H1 (cell line): ENCODE results near the gene NOXRED1. TPM values are rescaled to one million over a fixed set of nuclear protein-coding genes. Genes with fewer than 3 reads are reported as not detected.

Source experiments
- CTCF ChIA-PET: fragments of 300-600 bp; sonication (Branson Sonifier 250); formaldehyde crosslinking; loops from one replicate; lab custom pipeline; 2021; ENCODE audit not compliant: partially characterized antibody; lab: Charles Lee
- POLR2A ChIA-PET: fragments of 300-600 bp; sonication (Branson Sonifier 250); formaldehyde crosslinking; loops from one replicate; lab custom pipeline; 2021; ENCODE audit warnings: inconsistent platforms; ENCODE audit not compliant: partially characterized antibody; lab: Charles Lee
- DNase-seq, 2 experiments: peaks; one replicate each; pipeline versions ENCODE4 v3.0.0 to v3.0.0-alpha.2; 2010 to 2022; ENCODE audit warnings: low spot score in 2 of 2, low read depth in 1 of 2, mixed read lengths in 1 of 2
- FAIRE-seq: peaks from 2 replicates; lab custom pipeline; 2011; peaks lifted over from hg19 to GRCh38; lab: Jason Lieb, UNC
- H2AFZ ChIP-seq: 2 replicates; pipeline ENCODE4 v1.8.1; 2012; ENCODE audit warnings: low read length, inconsistent platforms
- H2AK5ac ChIP-seq: 2 replicates; pipeline ENCODE4 v1.6.1; 2013; ENCODE audit warnings: low read depth, low read length
- H2BK120ac ChIP-seq: replicated peaks from 2 replicates; pipeline ENCODE3; 2013; ENCODE audit warnings: low read depth, low read length, inconsistent platforms
- H2BK12ac ChIP-seq: 2 replicates; pipeline ENCODE4 v1.6.1; 2013; ENCODE audit warnings: low read depth, low read length
- H2BK15ac ChIP-seq: 2 replicates; pipeline ENCODE4 v1.6.1; 2013; ENCODE audit warnings: low read length
- H2BK20ac ChIP-seq: 2 replicates; pipeline ENCODE4 v1.6.1; 2013; ENCODE audit warnings: low read length
- H2BK5ac ChIP-seq: 2 replicates; pipeline ENCODE4 v1.6.1; 2013; ENCODE audit warnings: low read depth, low read length
- H3K14ac ChIP-seq: 2 replicates; pipeline ENCODE4 v1.6.1; 2013; ENCODE audit warnings: inconsistent platforms; ENCODE audit not compliant: insufficient read length
- H3K18ac ChIP-seq: 2 replicates; pipeline ENCODE4 v1.6.1; 2013; ENCODE audit warnings: low read length; ENCODE audit errors: extremely low read depth
- H3K23ac ChIP-seq: 2 replicates; pipeline ENCODE4 v1.6.1; 2013; ENCODE audit warnings: inconsistent platforms; ENCODE audit not compliant: insufficient read length
- H3K23me2 ChIP-seq: 2 replicates; pipeline ENCODE4 v1.6.1; 2013; ENCODE audit warnings: low read depth, low read length
- H3K27ac ChIP-seq: 2 replicates; pipeline ENCODE4 v1.6.1; 2011; ENCODE audit warnings: low read depth, low read length, inconsistent platforms
- H3K27me3 ChIP-seq, 4 experiments: replicated peaks in 1 of 4; 1 replicate in 1 of 4; 2 replicates in 3 of 4; pipeline versions ENCODE4 v1.6.1 to v1.8.1; 2011 to 2013; ENCODE audit warnings: low read length in 3 of 4, mild to moderate bottlenecking in 3 of 4, inconsistent platforms in 2 of 4, mixed read lengths in 2 of 4, moderate library complexity in 1 of 4; ENCODE audit not compliant: control insufficient read depth in 3 of 4, insufficient read depth in 3 of 4; ENCODE audit errors: extremely low read depth in 1 of 4
- H3K36me3 ChIP-seq, 4 experiments: 2 replicates each; pipeline versions ENCODE4 v1.6.1 to v1.8.1; 2011 to 2013; ENCODE audit warnings: mild to moderate bottlenecking in 4 of 4, low read length in 3 of 4, moderate library complexity in 2 of 4, control low read depth in 1 of 4, inconsistent platforms in 1 of 4; ENCODE audit not compliant: insufficient read depth in 4 of 4, control insufficient read depth in 2 of 4
- H3K4ac ChIP-seq: replicated peaks from 2 replicates; pipeline ENCODE3; 2013; ENCODE audit warnings: low read length, low read depth, mixed read lengths, inconsistent platforms; ENCODE audit not compliant: insufficient read length
- H3K4me1 ChIP-seq, 4 experiments: replicated peaks in 1 of 4; 1 replicate in 1 of 4; 2 replicates in 3 of 4; pipeline versions ENCODE4 v1.6.1 to v1.8.1; 2011 to 2013; ENCODE audit warnings: low read length in 3 of 4, inconsistent platforms in 2 of 4, mixed read lengths in 1 of 4; ENCODE audit not compliant: insufficient read depth in 4 of 4, control insufficient read depth in 3 of 4
- H3K4me2 ChIP-seq, 2 experiments: 2 replicates each; pipeline versions ENCODE4 v1.6.1 to v1.8.1; 2011 to 2013; ENCODE audit warnings: low read depth in 2 of 2, low read length in 2 of 2, control low read depth in 1 of 2, inconsistent platforms in 1 of 2, mild to moderate bottlenecking in 1 of 2; ENCODE audit not compliant: insufficient read depth in 1 of 2
- H3K4me3 ChIP-seq, 4 experiments: fragments of 200-600, 300-600 bp in 1 of 4; sonication (generic), shearing (Covaris generic), sonication (Bioruptor Twin) in 1 of 4; 2 replicates each; pipeline versions ENCODE4 v1.5.1 to v1.8.1; 2011 to 2016; ENCODE audit warnings: low read length in 4 of 4, low read depth in 3 of 4, control low read depth in 2 of 4, inconsistent platforms in 2 of 4, mild to moderate bottlenecking in 2 of 4, mixed read lengths in 1 of 4, moderate library complexity in 1 of 4; ENCODE audit not compliant: insufficient read depth in 2 of 4; ENCODE audit errors: extremely low read depth in 1 of 4
- H3K56ac ChIP-seq: replicated peaks from 2 replicates; pipeline ENCODE3; 2013; ENCODE audit warnings: low read depth, mild to moderate bottlenecking, mixed read lengths, low read length, inconsistent platforms; ENCODE audit not compliant: insufficient read length
- H3K79me1 ChIP-seq: 2 replicates; pipeline ENCODE4 v1.6.1; 2013; ENCODE audit warnings: low read depth, low read length, control low read depth
- H3K79me2 ChIP-seq, 2 experiments: 2 replicates each; pipeline versions ENCODE4 v1.6.1 to v1.8.1; 2012 to 2013; ENCODE audit warnings: low read length in 2 of 2, mild to moderate bottlenecking in 2 of 2, inconsistent platforms in 1 of 2; ENCODE audit not compliant: insufficient read depth in 2 of 2, control insufficient read depth in 1 of 2
- H3K9ac ChIP-seq, 4 experiments: replicated peaks in 1 of 4; 1 replicate in 1 of 4; 2 replicates in 3 of 4; pipeline versions ENCODE4 v1.6.1 to v1.8.1; 2011 to 2013; ENCODE audit warnings: low read depth in 3 of 4, low read length in 3 of 4, control low read depth in 2 of 4, mild to moderate bottlenecking in 2 of 4, moderate library complexity in 2 of 4, inconsistent platforms in 1 of 4; ENCODE audit errors: extremely low read depth in 1 of 4
- H3K9me3 ChIP-seq, 2 experiments: 2 replicates each; pipeline versions ENCODE4 v1.6.1 to v1.8.1; 2012 to 2013; ENCODE audit warnings: mild to moderate bottlenecking in 2 of 2, moderate library complexity in 2 of 2, control low read depth in 1 of 2, inconsistent platforms in 1 of 2, low read depth in 1 of 2, low read length in 1 of 2, mixed read lengths in 1 of 2; ENCODE audit not compliant: insufficient read depth in 2 of 2
- H4K20me1 ChIP-seq, 2 experiments: replicated peaks in 1 of 2; 2 replicates each; pipeline versions ENCODE3 to v1.8.1; 2011 to 2013; ENCODE audit warnings: inconsistent platforms in 2 of 2, low read length in 2 of 2, mild to moderate bottlenecking in 1 of 2; ENCODE audit not compliant: insufficient read depth in 2 of 2, control insufficient read depth in 1 of 2
- H4K5ac ChIP-seq: 2 replicates; pipeline ENCODE4 v1.6.1; 2013; ENCODE audit warnings: low read length, low read depth, mixed read lengths, inconsistent platforms; ENCODE audit not compliant: insufficient read length
- H4K8ac ChIP-seq: 2 replicates; pipeline ENCODE4 v1.8.0; 2013; ENCODE audit warnings: mild to moderate bottlenecking, moderate library complexity, low read length, inconsistent platforms; ENCODE audit not compliant: insufficient read depth; ENCODE audit errors: extremely low read depth
- H4K91ac ChIP-seq: replicated peaks from 2 replicates; pipeline ENCODE3; 2013; ENCODE audit warnings: low read length, mixed read lengths, inconsistent platforms; ENCODE audit not compliant: insufficient read length
- RAD21 ChIP-seq, 2 experiments: IDR thresholded peaks in 1 of 2; conservative IDR thresholded peaks in 1 of 2; 2 replicates each; pipeline ENCODE4 v1.6.1; 2011; ENCODE audit warnings: low read depth in 2 of 2, low read length in 2 of 2, improper control_type of control experiment in 1 of 2, inconsistent platforms in 1 of 2, mild to moderate bottlenecking in 1 of 2, moderate library complexity in 1 of 2
- WGBS, 2 experiments: shearing (Covaris generic) in 1 of 2; methylation state at CpG; one replicate each; pipeline versions ENCODE4 v1.1.6 to v1.1.7; 2013 to 2015; ENCODE audit warnings: low lambda C conversion rate in 2 of 2, mixed read lengths in 2 of 2, inconsistent platforms in 1 of 2, low coverage in 1 of 2, missing lambda C conversion rate in 1 of 2; ENCODE audit not compliant: insufficient replicate concordance in 2 of 2, insufficient coverage in 1 of 2, insufficient read length in 1 of 2; ENCODE audit errors: extremely low coverage in 1 of 2, missing lambda C conversion rate in 1 of 2; 5-methylcytosine and 5-hydroxymethylcytosine counted together
- polyA plus RNA-seq, 7 experiments: library from polyadenylated mRNA; depleted of rRNA in 3 of 7; stranded (reverse) in 5 of 7; unstranded in 2 of 7; fragments of >200 nt in 5 of 7; fragments of 200-250 nt in 2 of 7; gene quantifications; 1 replicate in 5 of 7; 2 replicates in 1 of 7; 4 replicates in 1 of 7; pipeline versions ENCODE4 v1.2.1 to v1.2.3, GENCODE V29; 2011 to 2013; ENCODE audit warnings: missing spikeins in 2 of 7, mixed read lengths in 2 of 7
- total RNA-seq: library from RNA; stranded (reverse); fragmentation: NEBNext Ultra II Directional; extraction: Animal tissue kit (Norgen Biotek cat#: 25700); gene quantifications from 2 replicates; pipeline ENCODE4 v1.2.1, GENCODE V29; 2021

The NOXRED1 gene
- total and polyA plus RNA-seq, 2 of the 8 experiments (the other 6 are each of a cell fraction or from before 2014, with no cell fraction given) = 0.23 to 0.48 TPM

DNA sequence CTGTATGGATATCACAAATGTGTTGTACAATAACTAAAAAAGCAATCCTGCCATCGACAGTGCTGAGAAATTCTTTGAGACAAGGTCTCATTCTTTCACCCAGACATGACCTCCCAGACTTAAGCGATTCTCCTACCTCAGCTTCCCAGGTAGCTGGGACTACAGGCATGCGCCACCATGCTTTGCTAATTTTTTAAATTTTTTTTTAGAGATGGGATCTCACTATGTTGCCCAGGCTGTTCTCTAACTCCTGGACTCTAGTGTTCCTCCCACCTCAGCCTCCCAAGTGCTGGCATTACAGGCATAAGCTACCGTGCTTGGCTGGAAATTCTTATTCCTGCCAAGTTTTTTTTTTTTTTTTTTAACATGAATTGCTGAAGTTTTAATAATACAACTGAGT lies 16.5 kb upstream of the NOXRED1 start:
- Histone ChIP-seq H2BK15ac (no peak overlapping the region), H2BK20ac (no peak overlapping the region), H2AFZ (no peak overlapping the region), H3K36me3 (peaks cover 4 to 26% (median 23%) of the 10 kb centered on the region in 4 experiments; a peak in 7 of 8 replicates), H4K91ac (no peak overlapping the region), H3K79me1 (no peaks in the 10 kb centered on the region), H3K4me3 (no peak overlapping the region), H2AK5ac (no peak overlapping the region), H3K23me2 (no peaks in the 10 kb centered on the region), H4K5ac (no peak overlapping the region), H3K23ac (no peak overlapping the region), H3K4me2 (no peak overlapping the region), H2BK5ac (no peak overlapping the region), H3K4ac (no peak overlapping the region), H3K9me3 (no peaks in the 10 kb centered on the region), H4K8ac (no peak overlapping the region), H3K27me3 (no peaks in the 10 kb centered on the region), H2BK120ac (no peak overlapping the region), H3K9ac (no peak overlapping the region), H3K79me2 (no peaks in the 10 kb centered on the region), H3K56ac (no peak overlapping the region), H2BK12ac (no peak overlapping the region), H3K14ac (no peak overlapping the region), H3K27ac (no peak overlapping the region), H4K20me1 (peaks cover 0 to 2% of the 10 kb centered on the region in 2 experiments), H3K18ac (no peak overlapping the region), H3K4me1 (no peaks in the 10 kb centered on the region)
- POLR2A ChIA-PET = no interaction called here
- CTCF ChIA-PET = no interaction called here
- 94% methylated on average over 4 of the region's 4 CpGs; no CpG with 5 or more reads in 1 of the 2 experiments for WGBS, 2 experiments
- DNase-seq (no peak), FAIRE-seq (no peak)
- no peak for TF ChIP-seq RAD21 (IDR thresholded peaks at IDR 0.05 in 1 of 2, conservative IDR thresholded peaks at IDR 0.05 in 1 of 2; ENCODE audit: low read depth in 2 of 2, low read length in 2 of 2)
